ENCODE results near the gene ACSBG1.

ACSBG1 gene

DNA sequence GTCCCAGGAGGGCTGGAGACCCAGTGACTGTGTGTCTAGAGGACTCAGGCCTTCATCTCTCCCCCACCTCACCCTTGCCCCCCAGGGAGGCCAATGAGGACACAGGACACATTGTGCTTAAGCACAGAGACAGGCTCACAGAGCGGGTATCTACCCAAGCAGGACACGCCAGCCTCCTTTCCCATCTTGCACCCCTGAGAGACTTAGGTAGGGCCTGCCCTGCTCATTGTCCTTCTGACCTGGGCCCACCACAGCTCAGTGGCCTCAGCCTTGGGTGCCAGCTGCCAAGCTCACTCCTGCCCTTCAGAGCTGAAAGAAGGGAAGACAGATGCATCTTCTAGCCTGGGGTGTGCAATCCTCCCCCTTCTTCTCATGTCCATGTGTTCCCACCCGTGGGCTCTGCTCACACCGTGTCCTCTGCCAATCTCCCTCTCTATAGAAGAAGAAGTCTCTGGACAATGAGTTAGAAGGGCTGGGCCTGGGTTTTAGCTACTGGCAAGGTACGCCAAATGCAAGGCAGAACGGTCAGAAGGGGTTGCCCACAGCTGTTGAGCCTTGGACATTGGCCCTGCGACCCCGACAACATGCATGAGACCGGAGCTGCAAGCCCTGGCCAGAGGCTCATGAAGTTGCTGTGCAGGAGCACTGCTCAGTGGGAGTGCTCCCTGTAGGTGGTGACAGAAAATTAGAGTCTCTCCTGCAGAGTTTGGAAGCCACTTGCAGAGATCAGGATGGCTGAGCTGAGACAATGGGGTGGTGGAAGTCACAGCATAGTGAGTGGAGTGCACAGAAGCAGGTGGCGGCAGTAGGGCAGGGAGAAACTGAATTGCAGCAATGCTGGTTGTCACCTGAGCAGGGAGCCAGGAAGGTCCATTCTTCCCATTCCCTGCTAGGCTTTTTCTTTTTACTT is 32.8 kb downstream of the ACSBG1 start:
- Mint-ChIP-seq H3K9me3 (no peaks in the 10 kb centered on the region), H3K27me3 (ENCODE audit: low read depth, poor library complexity) (peaks cover 27% of the 10 kb centered on the region), H3K27ac (no peak overlapping the region), H3K36me3 (ENCODE audit: low read depth) (no peaks in the 10 kb centered on the region), H3K4me3 (no peak overlapping the region), H3K4me1 (peaks cover 25% of the 10 kb centered on the region)
- no peak for TF ChIP-seq CTCF (IDR thresholded peaks at IDR 0.05)
- no peak for DNase-seq

GRCh38 chr15:78200276-78200930 is 34.0 kb downstream of the ACSBG1 start:
- H3K27me3 Mint-ChIP-seq (ENCODE audit: low read depth, poor library complexity) = peaks cover 31% of the 10 kb centered on the region
- no peaks in the 10 kb centered on the region for H3K36me3 Mint-ChIP-seq (ENCODE audit: low read depth)
- DNase-seq = no peak
- peaks cover 21% of the 10 kb centered on the region for H3K4me1 Mint-ChIP-seq
- no peaks in the 10 kb centered on the region for H3K9me3 Mint-ChIP-seq
- no peak overlapping the region for H3K27ac Mint-ChIP-seq
- TF ChIP-seq CTCF (IDR thresholded peaks at IDR 0.05) = no peak
- no peak overlapping the region for H3K4me3 Mint-ChIP-seq

GRCh38 chr15:78197632-78198031 is 36.7 kb downstream of the ACSBG1 start:
- H3K4me1 Mint-ChIP-seq = no peaks in the 10 kb centered on the region
- TF ChIP-seq CTCF (IDR thresholded peaks at IDR 0.05) = no peak
- DNase-seq = no peak
- no peaks in the 10 kb centered on the region for H3K9me3 Mint-ChIP-seq
- H3K36me3 Mint-ChIP-seq (ENCODE audit: low read depth) = no peaks in the 10 kb centered on the region
- H3K4me3 Mint-ChIP-seq = no peak overlapping the region
- H3K27me3 Mint-ChIP-seq (ENCODE audit: low read depth, poor library complexity) = peaks cover 26% of the 10 kb centered on the region
- H3K27ac Mint-ChIP-seq = no peak overlapping the region

DNA sequence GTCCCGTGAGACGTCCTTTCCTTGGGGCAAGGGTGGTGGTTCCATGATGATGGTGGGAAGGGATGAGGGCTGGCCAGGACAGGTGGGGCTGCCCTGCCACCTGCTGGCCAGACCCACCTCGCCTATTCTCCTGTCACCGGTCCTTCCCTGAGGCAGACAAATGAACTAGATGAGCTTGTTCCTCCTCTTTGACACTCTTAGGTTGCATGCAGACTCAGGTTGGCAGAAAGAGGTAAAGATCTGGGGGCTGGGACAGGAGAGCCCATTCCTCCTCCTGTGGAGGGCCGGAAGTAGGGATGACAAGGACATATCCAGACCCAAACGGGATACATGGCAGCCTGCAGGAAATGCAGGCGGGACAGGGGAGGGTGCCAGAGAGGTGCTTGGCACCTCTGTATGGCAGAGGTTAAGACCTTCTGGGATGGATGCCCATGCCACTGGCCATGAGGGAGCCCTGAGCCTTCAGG is 38.6 kb downstream of the ACSBG1 start:
- H3K36me3 Mint-ChIP-seq (ENCODE audit: low read depth) = no peaks in the 10 kb centered on the region
- no peak overlapping the region for H3K27ac Mint-ChIP-seq
- TF ChIP-seq CTCF (IDR thresholded peaks at IDR 0.05) = peak; percentile 66
- no peak overlapping the region for H3K4me3 Mint-ChIP-seq
- DNase-seq = peak; percentile 46
- no peaks in the 10 kb centered on the region for H3K4me1 Mint-ChIP-seq
- no peaks in the 10 kb centered on the region for H3K9me3 Mint-ChIP-seq
- peaks cover 31% of the 10 kb centered on the region for H3K27me3 Mint-ChIP-seq (ENCODE audit: low read depth, poor library complexity)

GRCh38 chr15:78194568-78194925 is 39.8 kb downstream of the ACSBG1 start:
- H3K36me3 Mint-ChIP-seq (ENCODE audit: low read depth) = no peaks in the 10 kb centered on the region

More at GRCh38 chr15:78194568-78194925, 39.8 kb downstream of the ACSBG1 start:
- Mint-ChIP-seq H3K9me3 (peaks cover 7% of the 10 kb centered on the region), H3K4me1 (no peaks in the 10 kb centered on the region), H3K27me3 (ENCODE audit: low read depth, poor library complexity) (peaks cover 32% of the 10 kb centered on the region), H3K4me3 (no peak overlapping the region), H3K27ac (no peak overlapping the region)
- DNase-seq = no peak
- TF ChIP-seq CTCF (IDR thresholded peaks at IDR 0.05) = no peak
